Parathyroid adenoma (tissue), 2 donors: ENCODE data around the gene SLC8A1.

Experiments
- H2AFZ ChIP-seq: fragments of 300-600 bp; sonication (generic); one replicate; pipeline ENCODE4 v1.7.0; 2017; ENCODE audit warnings: antibody characterized with exemption, mild to moderate bottlenecking
- H3K27ac ChIP-seq: fragments of 300-600 bp; sonication (generic); one replicate; pipeline ENCODE4 v1.7.0; 2017
- H3K27me3 ChIP-seq: fragments of 300-600 bp; sonication (generic); one replicate; pipeline ENCODE4 v1.7.0; 2017; ENCODE audit warnings: low read length; ENCODE audit not compliant: control insufficient read depth, insufficient read depth
- H3K36me3 ChIP-seq: fragments of 300-600 bp; sonication (generic); one replicate; pipeline ENCODE4 v1.7.0; 2017; ENCODE audit warnings: low read length; ENCODE audit not compliant: control insufficient read depth, insufficient read depth
- H3K4me1 ChIP-seq: fragments of 300-600 bp; sonication (generic); one replicate; pipeline ENCODE4 v1.7.0; 2017; ENCODE audit warnings: control low read depth
- H3K4me2 ChIP-seq: fragments of 300-600 bp; sonication (generic); one replicate; pipeline ENCODE4 v1.7.0; 2017; ENCODE audit warnings: low read length
- H3K4me3 ChIP-seq: fragments of 300-600 bp; sonication (generic); one replicate; pipeline ENCODE4 v1.7.0; 2017; ENCODE audit warnings: low read depth, low read length
- H3K79me2 ChIP-seq: fragments of 300-600 bp; sonication (generic); one replicate; pipeline ENCODE4 v1.7.0; 2017; ENCODE audit warnings: control low read depth
- H3K9ac ChIP-seq: fragments of 300-600 bp; sonication (generic); one replicate; pipeline ENCODE4 v1.7.0; 2017; ENCODE audit warnings: mild to moderate bottlenecking
- H3K9me3 ChIP-seq: fragments of 300-600 bp; sonication (generic); one replicate; pipeline ENCODE4 v1.7.0; 2017; ENCODE audit warnings: low read length; ENCODE audit not compliant: control insufficient read depth
- CTCF ChIP-seq: fragments of 300-600 bp; sonication (generic); IDR thresholded peaks from one replicate; pipeline ENCODE4 v1.7.0; 2017; ENCODE audit warnings: antibody characterized with exemption, mild to moderate bottlenecking
- donor health status: primary hyperparathyroidism.

SLC8A1 gene

GRCh38 chr2:40257340-40258134 is 194.4 kb downstream of the SLC8A1 start:
- Histone ChIP-seq H3K36me3 (no peaks in the 10 kb centered on the region), H3K27me3 (no peaks in the 10 kb centered on the region), H2AFZ (no peak overlapping the region), H3K4me3 (no peak overlapping the region), H3K4me1 (no peaks in the 10 kb centered on the region), H3K27ac (no peak overlapping the region), H3K9me3 (no peaks in the 10 kb centered on the region), H3K4me2 (no peak overlapping the region), H3K79me2 (no peaks in the 10 kb centered on the region), H3K9ac (no peak overlapping the region)
- no peak for TF ChIP-seq CTCF

- Histone ChIP-seq H3K9me3 (no peaks in the 10 kb centered on the region), H3K27ac (no peak overlapping the region), H3K27me3 (no peaks in the 10 kb centered on the region), H3K4me1 (no peaks in the 10 kb centered on the region), H3K79me2 (no peaks in the 10 kb centered on the region), H3K4me3 (no peak overlapping the region), H3K9ac (no peak overlapping the region), H2AFZ (no peak overlapping the region), H3K36me3 (no peaks in the 10 kb centered on the region), H3K4me2 (no peak overlapping the region)
- TF ChIP-seq CTCF, result no peak
These were observed 195.2 kb downstream of the SLC8A1 start for GRCh38 chr2:40256649-40257048.

GRCh38 chr2:40256008-40256407 is 195.9 kb downstream of the SLC8A1 start:
- no peak overlapping the region for H3K4me2 ChIP-seq
- H3K4me1 ChIP-seq, result no peaks in the 10 kb centered on the region
- H3K27me3 ChIP-seq, result no peaks in the 10 kb centered on the region
- H3K27ac ChIP-seq, result no peak overlapping the region
- TF ChIP-seq CTCF, result no peak
- H3K4me3 ChIP-seq, result no peak overlapping the region
- no peak overlapping the region for H2AFZ ChIP-seq
- no peaks in the 10 kb centered on the region for H3K9me3 ChIP-seq
- no peaks in the 10 kb centered on the region for H3K79me2 ChIP-seq
- no peaks in the 10 kb centered on the region for H3K36me3 ChIP-seq
- H3K9ac ChIP-seq, result no peak overlapping the region

- Histone ChIP-seq H3K4me3 (no peak overlapping the region), H3K27me3 (no peaks in the 10 kb centered on the region), H3K4me2 (no peak overlapping the region), H3K9me3 (no peaks in the 10 kb centered on the region), H3K4me1 (no peaks in the 10 kb centered on the region), H3K9ac (no peak overlapping the region), H3K27ac (no peak overlapping the region), H3K36me3 (no peaks in the 10 kb centered on the region), H3K79me2 (no peaks in the 10 kb centered on the region), H2AFZ (no peak overlapping the region)
- no peak for TF ChIP-seq CTCF
These were observed 196.8 kb downstream of the SLC8A1 start for GRCh38 chr2:40255103-40255502.

GRCh38 chr2:40254611-40255010 is 197.3 kb downstream of the SLC8A1 start:
- no peak overlapping the region for H3K4me2 ChIP-seq
- no peaks in the 10 kb centered on the region for H3K36me3 ChIP-seq
- H3K27me3 ChIP-seq, result no peaks in the 10 kb centered on the region
- H3K27ac ChIP-seq, result no peak overlapping the region
- no peak for TF ChIP-seq CTCF
- no peaks in the 10 kb centered on the region for H3K79me2 ChIP-seq
- H3K4me1 ChIP-seq, result no peaks in the 10 kb centered on the region
- H3K9me3 ChIP-seq, result no peaks in the 10 kb centered on the region
- no peak overlapping the region for H3K9ac ChIP-seq
- no peak overlapping the region for H2AFZ ChIP-seq
- H3K4me3 ChIP-seq, result no peak overlapping the region
